Loucy (cell line): Measurements from ENCODE around the gene ARHGEF16.

ENCODE experiments used
- H2AFZ ChIP-seq: fragments of 200-600 bp; sonication (generic); 2 replicates; pipeline ENCODE4 v1.6.0; 2016; ENCODE audit warnings: antibody characterized with exemption, mild to moderate bottlenecking, low read length, moderate library complexity
- H3F3A ChIP-seq: fragments of 200-600 bp; 2 replicates; pipeline ENCODE4 v1.6.0; 2016; ENCODE audit warnings: antibody characterized with exemption, low read depth, mild to moderate bottlenecking
- H3K27me3 ChIP-seq: fragments of 200-600 bp; sonication (generic); 2 replicates; pipeline ENCODE4 v1.6.1; 2014; ENCODE audit warnings: low read length, mild to moderate bottlenecking; ENCODE audit not compliant: insufficient read depth, poor library complexity, severe bottlenecking
- H3K36me3 ChIP-seq: fragments of 200-600 bp; sonication (generic); 2 replicates; pipeline ENCODE4 v1.6.1; 2016; ENCODE audit warnings: low read length; ENCODE audit not compliant: insufficient read depth
- H3K4me1 ChIP-seq: fragments of 200-600 bp; sonication (generic); 2 replicates; pipeline ENCODE4 v1.5.1; 2014; ENCODE audit warnings: low read length, mild to moderate bottlenecking; ENCODE audit not compliant: insufficient read depth, poor library complexity, severe bottlenecking
- H3K4me2 ChIP-seq: fragments of 200-600 bp; sonication (generic); 2 replicates; pipeline ENCODE4 v1.6.0; 2014; ENCODE audit warnings: antibody characterized with exemption, low read length, low read depth, mild to moderate bottlenecking; ENCODE audit not compliant: poor library complexity, severe bottlenecking
- H3K4me3 ChIP-seq: fragments of 200-600 bp; sonication (generic); 2 replicates; pipeline ENCODE4 v1.5.1; 2014; ENCODE audit warnings: low read length, mild to moderate bottlenecking, mixed read lengths; ENCODE audit not compliant: poor library complexity, severe bottlenecking
- H3K79me2 ChIP-seq: fragments of 200-600 bp; sonication (generic); 2 replicates; pipeline ENCODE4 v1.6.1; 2014; ENCODE audit warnings: low read length; ENCODE audit not compliant: insufficient read depth
- H3K9ac ChIP-seq: fragments of 200-600 bp; sonication (generic); 2 replicates; pipeline ENCODE4 v1.6.0; 2014; ENCODE audit warnings: mild to moderate bottlenecking, low read depth, low read length, moderate library complexity; ENCODE audit not compliant: poor library complexity, severe bottlenecking
- H3K9me2 ChIP-seq: fragments of 200-600 bp; sonication (generic); replicated peaks from 2 replicates; pipeline ENCODE4 v1.6.1; 2016; ENCODE audit warnings: low read depth, low read length, mixed read lengths
- H3K9me3 ChIP-seq: fragments of 200-600 bp; sonication (generic); 2 replicates; pipeline ENCODE4 v1.6.1; 2014; ENCODE audit warnings: mild to moderate bottlenecking, antibody characterized with exemption, low read length, low read depth; ENCODE audit not compliant: insufficient read depth
- H4K20me1 ChIP-seq: fragments of 200-600 bp; sonication (generic); 2 replicates; pipeline ENCODE4 v1.6.0; 2014; ENCODE audit warnings: antibody characterized with exemption, low read length, mild to moderate bottlenecking; ENCODE audit not compliant: insufficient read depth, poor library complexity, severe bottlenecking
- CTCF ChIP-seq: fragments of 200-600 bp; sonication (generic); conservative IDR thresholded peaks from 2 replicates; pipeline ENCODE4 v1.5.1; 2014; ENCODE audit warnings: mild to moderate bottlenecking, antibody characterized with exemption, low read length
- EZH2phosphoT487 ChIP-seq: fragments of 200-600 bp; IDR thresholded peaks from 2 replicates; pipeline ENCODE4 v1.6.1; 2018; ENCODE audit warnings: antibody characterized with exemption, mild to moderate bottlenecking, moderate library complexity, borderline replicate concordance

The ARHGEF16 gene

GRCh38 chr1:3439346-3440299 lies 14.8 kb upstream of the ARHGEF16 start:
- no peak for TF ChIP-seq EZH2phosphoT487
- TF ChIP-seq CTCF = no peak
- Histone ChIP-seq H3K36me3 (no peaks in the 10 kb centered on the region), H3K4me1 (no peaks in the 10 kb centered on the region), H3K9me3 (no peaks in the 10 kb centered on the region), H3K27me3 (no peaks in the 10 kb centered on the region), H3K79me2 (no peaks in the 10 kb centered on the region), H3K4me3 (no peak overlapping the region), H3K4me2 (no peak overlapping the region), H4K20me1 (no peaks in the 10 kb centered on the region), H3K9ac (no peak overlapping the region), H2AFZ (no peak overlapping the region), H3F3A (no peaks in the 10 kb centered on the region), H3K9me2 (no peaks in the 10 kb centered on the region)

- Histone ChIP-seq H3K9me2 (no peaks in the 10 kb centered on the region), H3K36me3 (no peaks in the 10 kb centered on the region), H3K9me3 (no peaks in the 10 kb centered on the region), H3K9ac (no peak overlapping the region), H3F3A (no peaks in the 10 kb centered on the region), H3K4me3 (no peak overlapping the region), H3K4me1 (no peaks in the 10 kb centered on the region), H3K79me2 (no peaks in the 10 kb centered on the region), H4K20me1 (no peaks in the 10 kb centered on the region), H3K27me3 (no peaks in the 10 kb centered on the region), H3K4me2 (no peak overlapping the region), H2AFZ (no peak overlapping the region)
- TF ChIP-seq EZH2phosphoT487 (no peak), CTCF (no peak)
These were observed 14.2 kb upstream of the ARHGEF16 start for GRCh38 chr1:3440300-3440681.

- no peaks in the 10 kb centered on the region for H3K27me3 ChIP-seq
- H3K4me3 ChIP-seq = no peak overlapping the region
- TF ChIP-seq CTCF (no peak), EZH2phosphoT487 (no peak)
- no peaks in the 10 kb centered on the region for H3K9me2 ChIP-seq
- H3K9me3 ChIP-seq = no peaks in the 10 kb centered on the region
- H3F3A ChIP-seq = no peaks in the 10 kb centered on the region
- no peaks in the 10 kb centered on the region for H3K36me3 ChIP-seq
- no peak overlapping the region for H2AFZ ChIP-seq
- no peak overlapping the region for H3K9ac ChIP-seq
- no peaks in the 10 kb centered on the region for H3K79me2 ChIP-seq
- H4K20me1 ChIP-seq = no peaks in the 10 kb centered on the region
- H3K4me2 ChIP-seq = no peak overlapping the region
- H3K4me1 ChIP-seq = no peaks in the 10 kb centered on the region
These were observed 13.6 kb upstream of the ARHGEF16 start for GRCh38 chr1:3440711-3441409.
